Astrocyte of the spinal cord (primary cell): ENCODE results near the gene UMOD.

Experiments used
- DNase-seq: peaks from one replicate; pipeline ENCODE4 v3.0.0; 2011; ENCODE audit warnings: low read depth, low spot score
- H3K4me3 ChIP-seq: 2 replicates; pipeline ENCODE4 v1.5.1; 2011; ENCODE audit warnings: low read depth, mild to moderate bottlenecking, low read length, moderate library complexity
- in situ Hi-C: cut with HindIII; loops from 2 replicates; pipeline ENCODE4 v1.10.0; 2017; ENCODE audit warnings: low sequenced_read_pairs
- TF ChIP-seq, protein P1 (sequence below): IDR thresholded peaks from 2 replicates; pipeline ENCODE4 v1.5.1; 2012; ENCODE audit warnings: low read depth, mild to moderate bottlenecking, low read length, inconsistent platforms

Gene UMOD

DNA sequence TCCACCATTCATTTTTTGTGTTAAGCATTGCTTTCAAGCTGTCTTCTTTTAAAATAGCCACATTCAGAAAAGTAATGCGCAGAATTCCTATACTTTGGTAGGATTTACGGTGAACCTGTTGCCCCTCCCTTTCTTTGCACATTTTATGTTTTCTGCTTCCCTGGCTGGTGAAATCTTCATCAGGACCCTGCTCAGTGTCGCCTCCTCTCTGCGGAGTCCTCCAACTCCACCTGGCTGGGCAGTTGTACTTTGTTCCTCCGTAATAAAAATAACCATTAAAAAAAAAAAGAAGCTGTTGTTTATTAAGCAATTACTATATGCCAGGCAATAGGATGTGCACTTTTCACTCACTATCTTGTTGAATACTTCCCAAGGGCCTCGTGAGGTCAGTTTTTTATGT lies 2.9 kb downstream of the UMOD start:
- TF ChIP-seq, protein P1, sequence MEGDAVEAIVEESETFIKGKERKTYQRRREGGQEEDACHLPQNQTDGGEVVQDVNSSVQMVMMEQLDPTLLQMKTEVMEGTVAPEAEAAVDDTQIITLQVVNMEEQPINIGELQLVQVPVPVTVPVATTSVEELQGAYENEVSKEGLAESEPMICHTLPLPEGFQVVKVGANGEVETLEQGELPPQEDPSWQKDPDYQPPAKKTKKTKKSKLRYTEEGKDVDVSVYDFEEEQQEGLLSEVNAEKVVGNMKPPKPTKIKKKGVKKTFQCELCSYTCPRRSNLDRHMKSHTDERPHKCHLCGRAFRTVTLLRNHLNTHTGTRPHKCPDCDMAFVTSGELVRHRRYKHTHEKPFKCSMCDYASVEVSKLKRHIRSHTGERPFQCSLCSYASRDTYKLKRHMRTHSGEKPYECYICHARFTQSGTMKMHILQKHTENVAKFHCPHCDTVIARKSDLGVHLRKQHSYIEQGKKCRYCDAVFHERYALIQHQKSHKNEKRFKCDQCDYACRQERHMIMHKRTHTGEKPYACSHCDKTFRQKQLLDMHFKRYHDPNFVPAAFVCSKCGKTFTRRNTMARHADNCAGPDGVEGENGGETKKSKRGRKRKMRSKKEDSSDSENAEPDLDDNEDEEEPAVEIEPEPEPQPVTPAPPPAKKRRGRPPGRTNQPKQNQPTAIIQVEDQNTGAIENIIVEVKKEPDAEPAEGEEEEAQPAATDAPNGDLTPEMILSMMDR, result no peak
- in situ Hi-C loops, result no loop called here
- no peak overlapping the region for H3K4me3 ChIP-seq
- no peak for DNase-seq

DNA sequence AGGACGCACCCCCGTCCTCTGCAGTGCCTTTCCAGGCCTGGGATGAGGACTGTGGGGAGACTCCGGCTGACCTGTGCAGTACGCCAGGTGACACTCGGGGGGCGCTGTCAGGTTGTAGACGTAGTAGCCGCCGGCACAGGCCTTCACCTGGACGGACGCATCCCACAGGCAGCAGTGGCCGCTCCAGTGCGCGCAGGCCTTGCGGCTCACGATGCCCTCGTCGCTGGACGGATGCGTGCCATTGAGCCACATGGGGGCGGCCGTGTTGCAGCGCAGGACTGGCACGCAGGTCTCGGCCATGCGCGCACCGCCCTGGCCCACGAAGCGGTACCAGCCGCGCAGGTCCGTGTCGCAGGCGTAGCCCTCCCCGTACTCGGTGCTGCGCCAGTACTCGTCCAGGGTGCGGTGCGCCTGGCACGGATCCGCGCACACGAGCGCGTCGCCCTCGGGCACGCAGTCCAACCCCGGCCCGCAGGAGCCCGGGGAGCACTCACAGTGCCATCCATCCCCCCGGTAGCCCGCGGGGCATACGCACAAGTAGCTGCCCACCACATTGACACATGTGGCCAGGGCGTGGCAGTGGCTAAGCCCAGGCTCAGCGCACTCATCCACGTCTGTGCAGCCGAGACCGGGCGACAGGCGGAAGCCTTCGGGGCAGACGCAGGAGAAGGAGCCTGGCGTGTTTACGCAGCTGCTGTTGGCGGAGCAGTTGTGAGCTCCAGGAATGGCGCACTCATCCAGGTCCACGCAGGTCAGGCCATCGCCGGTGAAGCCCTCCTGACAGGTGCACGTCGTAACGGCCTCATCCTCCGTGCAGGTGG lies 3.9 kb downstream of the UMOD start:
- in situ Hi-C loops, result no loop called here
- TF ChIP-seq, protein P1, result no peak

DNA sequence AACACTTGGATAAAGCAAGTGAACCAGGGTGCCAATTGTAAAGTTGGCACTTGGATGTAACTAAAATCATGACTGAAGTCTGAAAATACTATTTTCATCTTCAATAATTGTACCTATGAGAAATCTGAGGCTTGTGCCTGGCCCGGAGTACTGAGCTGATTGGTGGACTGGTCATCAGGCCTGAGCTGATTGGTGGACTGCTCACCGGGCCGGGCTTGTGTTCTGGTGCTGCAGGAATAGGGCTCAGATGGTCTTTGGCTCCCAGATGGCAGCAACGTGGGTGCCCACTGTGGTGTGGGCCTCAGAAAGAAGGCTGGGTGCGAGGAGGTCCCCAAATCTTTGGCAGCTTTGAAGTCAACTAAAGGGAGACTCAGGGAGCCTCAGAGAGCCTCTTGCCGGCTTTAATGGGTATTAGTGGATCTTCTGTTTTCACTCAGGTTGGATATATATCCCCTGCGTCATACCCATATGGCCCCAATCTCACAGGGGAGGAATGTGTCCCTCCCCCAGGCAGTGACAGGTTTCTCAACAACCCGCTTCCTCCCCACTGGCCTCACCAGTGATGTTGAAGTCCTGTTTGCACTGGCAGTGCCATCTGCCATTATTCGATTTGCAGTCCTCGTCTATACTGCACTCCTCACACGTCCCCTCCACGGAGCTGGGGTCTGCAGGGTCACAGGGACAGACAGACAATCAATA lies 4.7 kb downstream of the UMOD start:
- TF ChIP-seq, protein P1, result no peak
- DNase-seq, result no peak
- no peak overlapping the region for H3K4me3 ChIP-seq
- in situ Hi-C loops, result no loop called here

More for the DNA sequence above, 3.9 kb downstream of the UMOD start:
- no peak for DNase-seq
- H3K4me3 ChIP-seq, result no peak overlapping the region

DNA sequence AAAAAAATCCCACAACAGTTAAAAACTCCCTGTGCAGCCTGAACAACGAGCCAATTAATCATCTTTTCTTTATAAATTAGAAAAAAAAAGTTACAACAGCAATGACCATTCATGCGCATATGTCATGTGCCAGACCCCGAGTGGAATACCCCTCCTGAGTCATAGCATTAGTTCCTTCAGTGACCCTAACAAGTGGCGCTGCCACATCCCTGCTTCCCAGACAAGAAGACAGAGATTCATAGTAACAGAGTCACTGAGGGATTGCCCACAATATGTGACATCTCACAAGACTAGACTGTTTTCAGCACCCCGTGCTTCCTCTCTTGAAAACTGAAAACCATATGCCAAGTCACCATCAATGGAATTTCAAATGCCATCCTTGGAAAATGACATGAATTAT lies 7.9 kb downstream of the UMOD start:
- TF ChIP-seq, protein P1, result no peak
- H3K4me3 ChIP-seq, result no peak overlapping the region
- in situ Hi-C loops, result no loop called here
- DNase-seq, result no peak

DNA sequence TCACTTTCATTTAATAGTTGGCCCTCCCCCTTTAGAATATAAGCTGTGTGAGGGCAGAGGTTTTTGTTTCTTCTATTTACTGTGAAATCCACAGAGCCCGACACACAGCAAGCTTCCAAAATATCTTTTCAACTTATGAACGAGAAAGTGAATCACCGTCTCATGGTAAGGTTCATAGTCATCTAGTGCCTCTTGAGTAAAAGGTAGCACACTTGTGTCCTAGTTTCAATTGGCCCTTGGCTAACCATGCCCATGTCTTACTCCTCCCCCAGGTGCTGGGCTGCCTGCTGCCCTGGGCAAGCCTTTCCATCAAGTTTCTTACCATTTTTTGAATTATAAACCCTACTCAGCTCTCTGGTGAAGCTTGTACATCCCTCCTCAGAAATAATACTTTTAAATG lies 12.8 kb downstream of the UMOD start:
- no peak overlapping the region for H3K4me3 ChIP-seq
- DNase-seq, result no peak
- in situ Hi-C loops, result no loop called here
- TF ChIP-seq, protein P1, result no peak

DNA sequence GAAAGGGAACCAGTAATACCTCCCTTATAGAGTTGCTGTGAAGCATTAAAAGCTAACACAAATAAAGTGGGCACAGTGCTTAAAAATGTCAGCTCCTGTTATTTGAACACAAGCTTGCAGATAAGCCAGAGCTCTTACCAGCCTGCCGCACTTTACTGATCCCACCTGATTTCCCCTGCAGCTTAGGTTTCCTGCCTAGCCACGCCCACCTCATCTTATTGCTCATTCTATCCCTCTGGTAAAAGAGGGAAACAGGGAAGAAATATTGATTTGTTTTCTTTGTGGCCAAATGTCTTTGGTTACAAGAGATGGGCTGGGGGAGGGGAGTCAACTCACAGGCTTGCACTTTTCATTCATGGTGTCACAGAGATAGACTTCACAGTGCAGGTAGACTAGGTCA lies 15.6 kb downstream of the UMOD start:
- no peak for DNase-seq
- TF ChIP-seq, protein P1, result no peak
- in situ Hi-C loops, result no loop called here
- H3K4me3 ChIP-seq, result no peak overlapping the region
